GM18868 (cell line): ENCODE data around the gene BCL2L13.

Experiments
- ATAC-seq: cut with Tn5 transposase; IDR thresholded peaks from one replicate; pipeline ENCODE4 v1.9.1; 2021; ENCODE audit warnings: mild to moderate bottlenecking, moderate library complexity; ENCODE audit not compliant: unreplicated experiment

Gene BCL2L13

DNA sequence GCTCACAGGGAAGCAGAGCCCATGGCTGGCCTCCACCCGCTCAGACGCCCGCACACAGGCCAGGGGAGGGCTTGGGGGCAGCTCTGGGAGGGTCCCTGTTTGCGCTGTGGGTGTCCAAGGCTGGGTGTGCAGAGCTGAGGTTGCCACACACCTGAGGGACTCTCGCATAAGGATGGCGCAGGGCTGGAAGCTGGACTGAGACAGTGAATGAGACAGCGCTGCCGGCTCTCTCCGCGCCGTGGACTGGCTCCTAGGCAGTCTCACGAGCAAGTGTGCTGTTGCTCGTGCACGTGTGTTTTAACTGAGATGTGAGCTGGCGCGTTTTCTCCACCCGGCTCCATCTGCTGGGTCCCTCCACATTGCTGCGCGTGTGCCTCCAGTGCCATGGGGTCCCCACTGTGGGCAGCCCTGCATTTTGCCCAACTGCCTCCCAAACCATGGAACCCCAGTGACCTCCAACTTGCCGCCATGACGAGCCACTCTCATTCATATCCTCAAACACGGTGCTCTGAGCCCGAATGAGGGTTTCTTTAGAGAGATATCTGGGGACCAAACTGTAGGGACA, 139.9 kb downstream of the BCL2L13 start:
- ATAC-seq, result no peak

DNA sequence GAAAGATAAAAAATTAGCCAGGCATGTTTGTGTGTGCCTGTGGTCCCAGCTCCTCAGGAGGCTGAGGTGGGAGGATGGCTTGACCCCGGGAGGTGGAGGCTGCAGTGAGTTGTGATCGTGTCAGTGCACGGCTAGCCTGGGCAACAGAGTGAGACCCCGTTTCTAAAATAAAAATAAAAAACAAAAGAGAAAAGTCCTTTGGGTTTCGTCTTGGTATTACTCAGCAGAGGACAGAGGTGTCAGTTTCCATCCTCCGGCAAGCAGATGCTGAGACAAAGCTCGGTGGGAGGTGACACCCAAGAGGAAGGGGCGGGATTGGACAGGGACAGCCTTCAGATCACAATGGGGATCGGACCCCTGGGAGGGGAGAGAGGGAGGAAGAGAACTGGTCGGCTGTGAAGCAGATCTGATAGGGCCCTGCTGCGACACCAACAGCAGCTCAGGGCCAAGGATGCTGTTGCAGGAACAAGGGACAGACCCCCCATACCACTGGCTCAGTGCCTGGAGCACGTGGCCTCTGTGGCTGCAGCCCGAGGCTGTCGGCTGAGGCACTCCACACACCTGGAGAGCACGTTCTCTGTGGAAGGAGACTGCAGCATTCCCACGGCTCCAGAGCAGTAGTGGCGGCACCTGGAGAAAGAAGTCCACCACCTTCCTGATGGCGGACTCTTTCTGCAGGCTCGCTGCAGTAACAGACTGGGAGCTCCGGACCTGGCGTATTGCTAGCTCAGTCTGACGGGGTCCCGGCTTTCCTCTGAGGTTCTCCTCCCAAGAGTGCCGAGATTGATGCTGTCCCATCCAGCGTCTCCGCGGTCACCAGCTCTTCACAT, 140.9 kb downstream of the BCL2L13 start:
- ATAC-seq, result peak; percentile 39

DNA sequence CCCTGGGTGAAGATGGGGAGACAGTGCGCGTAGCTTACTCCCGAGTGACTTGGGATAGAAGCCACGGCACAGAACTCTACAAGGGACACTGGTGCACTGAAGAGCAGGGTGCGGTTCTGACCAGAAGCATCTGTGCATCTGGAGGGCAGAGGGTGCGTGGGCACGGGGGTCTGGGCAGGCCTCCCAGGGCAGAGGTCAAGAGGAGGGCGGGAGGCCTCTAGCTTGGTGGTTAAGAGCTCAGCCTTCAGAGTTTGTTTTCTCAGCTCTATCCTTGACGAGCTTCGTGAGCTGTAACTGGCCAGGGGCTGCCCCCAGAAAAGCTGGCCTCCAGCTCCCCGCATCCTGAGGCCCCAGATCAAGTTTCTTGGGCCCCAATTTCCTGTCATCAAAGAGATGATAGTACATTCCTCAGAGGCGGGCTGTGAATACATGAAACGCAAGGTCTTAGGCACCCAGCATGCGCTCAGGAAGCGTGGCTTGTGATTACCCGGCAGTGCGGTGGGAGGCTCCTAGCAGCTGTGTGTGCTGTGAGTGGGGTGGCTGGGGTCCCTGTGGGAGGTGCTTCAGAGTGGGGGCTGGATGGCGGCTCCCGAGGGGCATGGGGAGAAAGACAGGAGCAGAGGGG, 141.7 kb downstream of the BCL2L13 start:
- ATAC-seq, result no peak
